Activated T-helper 9 cell treated with anti-CD3 and anti-CD28 coated beads, Interleukin-2, amount 50 U/mL, for 16 hours (primary cell): ENCODE data around the gene MIER1.
"Not testable (repeated sequence)": the region's sequence is repeated elsewhere in the genome, so short reads cannot be mapped to it uniquely, and the experiment has no call there.

Experiments used
- DNase-seq: peaks from one replicate; pipeline ENCODE4 v3.0.0-alpha.2; 2020; ENCODE audit warnings: low read depth

The MIER1 gene

GRCh38 chr1:66938613-66939012 lies 13.8 kb downstream of the MIER1 start:
- DNase-seq = no peak

- DNase-seq = no peak
Observed at GRCh38 chr1:66940981-66941380, 16.2 kb downstream of the MIER1 start.

DNA sequence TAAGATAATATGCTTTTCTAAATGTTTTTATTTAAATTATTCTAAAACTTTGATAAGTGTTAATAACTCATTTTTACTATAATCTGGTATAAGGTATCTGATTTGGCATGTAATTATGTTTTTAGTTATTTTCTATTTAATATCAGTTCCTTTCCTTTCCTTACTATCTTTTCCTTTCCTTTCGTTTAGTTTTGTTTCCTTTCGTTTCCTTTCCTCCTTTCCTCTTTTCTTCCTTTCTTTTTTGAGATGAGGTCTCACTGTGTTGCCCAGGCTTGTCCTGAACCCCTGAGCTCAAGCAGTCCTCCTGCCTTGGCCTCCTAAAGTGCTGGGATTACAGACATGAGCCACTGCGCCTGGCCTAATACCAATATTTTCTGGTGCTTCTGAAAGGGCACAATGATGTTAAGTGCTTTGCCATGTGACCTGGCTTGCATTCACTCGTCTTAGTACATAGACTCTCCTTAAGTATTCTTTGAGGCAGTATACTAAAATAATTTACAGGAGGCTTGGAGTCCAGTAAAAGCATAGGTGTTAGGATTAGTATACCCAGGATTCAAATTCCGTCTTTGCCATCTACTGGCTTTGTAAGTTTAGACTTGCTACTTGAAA lies 18.7 kb downstream of the MIER1 start:
- DNase-seq = no peak

DNA sequence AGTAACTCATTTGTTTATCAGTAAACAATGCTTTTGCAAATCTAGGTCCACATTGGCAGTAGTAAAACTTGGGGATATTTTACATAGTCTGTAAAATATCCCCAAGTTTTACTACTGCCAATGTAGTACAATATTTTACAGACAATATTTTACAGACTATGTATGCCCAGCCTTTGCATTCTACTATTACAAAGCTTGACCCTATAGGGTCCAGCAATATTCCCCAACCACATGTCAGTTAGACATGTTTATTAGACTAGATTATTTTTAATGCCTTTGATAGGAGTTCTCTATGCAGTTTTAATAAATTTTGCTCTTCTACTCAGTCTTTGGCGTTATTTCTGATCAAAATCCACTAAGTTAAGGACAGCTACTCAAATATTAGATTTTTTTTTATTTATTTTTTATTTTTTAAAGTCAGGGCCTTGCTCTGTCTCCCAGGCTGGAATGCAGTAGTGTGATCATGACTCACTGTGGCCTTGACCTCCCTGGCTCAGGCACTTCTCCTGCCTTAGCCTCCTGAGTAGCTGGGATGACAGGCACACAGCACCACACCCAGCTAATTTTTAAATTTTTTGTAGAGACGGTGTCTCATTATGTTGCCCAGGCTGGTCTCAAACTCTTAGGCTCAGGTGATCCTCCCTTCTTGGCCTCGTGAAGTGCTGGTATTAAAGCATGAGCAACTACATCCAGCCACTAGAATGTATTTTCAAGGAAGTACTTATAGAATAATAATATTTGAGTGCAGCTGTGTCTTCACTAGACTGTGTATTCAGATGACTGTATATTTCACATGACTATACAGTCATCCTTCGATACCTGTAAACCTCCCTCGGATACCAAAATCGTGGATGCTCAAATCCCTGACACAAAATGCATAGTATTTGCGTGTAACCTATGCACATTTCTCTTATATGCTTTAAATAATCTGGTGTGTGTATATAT lies 19.8 kb downstream of the MIER1 start:
- no peak for DNase-seq

- DNase-seq = no peak
Observed at GRCh38 chr1:66945316-66945715, 20.5 kb downstream of the MIER1 start.

DNA sequence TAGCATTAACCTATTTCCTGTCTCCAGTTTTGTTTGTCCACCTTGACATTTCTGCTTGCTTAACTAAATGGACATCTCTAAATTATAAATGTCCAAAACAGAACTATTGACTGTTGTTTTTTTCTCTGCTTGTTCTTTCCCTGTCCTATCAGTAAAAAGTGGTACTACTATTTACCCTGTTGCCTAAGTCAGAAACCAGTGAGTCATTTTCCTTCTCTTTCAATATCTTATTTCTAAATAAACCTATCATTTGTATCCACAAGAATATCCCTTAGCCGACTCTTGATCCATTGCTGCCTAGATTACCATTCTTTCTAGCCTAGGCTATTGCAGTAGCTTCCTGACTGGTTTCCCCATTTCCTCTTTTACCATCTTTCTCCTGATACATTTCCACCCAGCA lies 22.5 kb downstream of the MIER1 start:
- no peak for DNase-seq

DNA sequence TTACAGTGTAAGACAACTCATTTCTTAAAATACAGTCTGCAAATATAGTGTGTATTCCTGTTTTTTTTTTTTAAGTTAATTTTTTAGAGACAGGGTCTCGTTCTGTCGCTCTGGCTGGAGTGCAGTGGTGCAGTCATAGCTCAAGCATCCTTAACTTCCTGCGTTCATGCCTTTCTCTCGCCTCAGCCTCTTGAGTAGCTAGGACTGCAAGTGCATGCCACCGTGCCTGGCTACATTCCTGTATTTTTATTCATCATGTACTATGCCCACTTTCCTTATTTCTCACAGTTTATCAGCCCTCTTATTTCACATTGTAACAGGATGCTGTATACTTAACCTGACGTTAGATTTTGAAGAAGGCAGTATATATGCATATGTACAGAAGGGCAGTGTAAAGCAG lies 26.7 kb downstream of the MIER1 start:
- no peak for DNase-seq

DNA sequence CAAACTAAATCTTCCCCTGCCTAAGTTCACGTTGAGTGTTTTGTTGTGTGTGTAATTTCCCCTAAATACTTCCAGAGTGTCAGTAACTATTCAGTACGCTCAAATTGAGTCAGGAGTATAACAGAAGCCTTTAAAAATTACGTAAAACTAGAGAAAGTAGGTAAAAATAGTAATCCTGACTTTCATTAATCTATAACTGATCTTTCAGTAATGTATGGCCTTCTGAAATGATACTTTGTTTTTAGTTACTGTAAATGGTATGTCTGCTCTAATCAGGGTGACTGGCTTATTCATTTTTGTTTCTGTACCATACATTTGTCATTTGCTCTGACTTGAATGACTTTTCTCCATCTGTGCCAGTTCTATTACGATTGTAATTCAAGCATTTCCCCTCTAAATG lies 29.4 kb downstream of the MIER1 start:
- DNase-seq = no peak

DNA sequence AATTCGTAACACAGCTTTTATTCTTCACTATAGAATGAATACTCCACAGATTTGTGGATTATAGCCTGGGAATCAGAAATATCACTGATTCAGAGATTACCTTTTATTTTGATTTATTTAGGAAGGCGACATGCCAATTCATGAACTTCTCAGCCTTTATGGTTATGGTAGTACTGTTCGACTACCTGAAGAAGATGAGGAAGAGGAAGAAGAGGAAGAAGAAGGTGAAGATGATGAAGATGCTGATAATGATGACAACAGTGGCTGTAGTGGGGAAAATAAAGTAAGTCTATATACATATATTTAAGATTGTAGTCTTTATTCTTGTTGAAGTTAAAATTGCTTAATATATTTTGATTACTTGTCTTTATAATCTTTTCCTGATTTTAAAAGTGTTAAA lies 33.1 kb downstream of the MIER1 start:
- no peak for DNase-seq

- not testable (repeated sequence) for DNase-seq
Observed at GRCh38 chr1:66966188-66966873, 41.5 kb downstream of the MIER1 start.

GRCh38 chr1:66968574-66968973 lies 43.8 kb downstream of the MIER1 start:
- no peak for DNase-seq

GRCh38 chr1:66978201-66978600 lies 53.4 kb downstream of the MIER1 start:
- no peak for DNase-seq

DNA sequence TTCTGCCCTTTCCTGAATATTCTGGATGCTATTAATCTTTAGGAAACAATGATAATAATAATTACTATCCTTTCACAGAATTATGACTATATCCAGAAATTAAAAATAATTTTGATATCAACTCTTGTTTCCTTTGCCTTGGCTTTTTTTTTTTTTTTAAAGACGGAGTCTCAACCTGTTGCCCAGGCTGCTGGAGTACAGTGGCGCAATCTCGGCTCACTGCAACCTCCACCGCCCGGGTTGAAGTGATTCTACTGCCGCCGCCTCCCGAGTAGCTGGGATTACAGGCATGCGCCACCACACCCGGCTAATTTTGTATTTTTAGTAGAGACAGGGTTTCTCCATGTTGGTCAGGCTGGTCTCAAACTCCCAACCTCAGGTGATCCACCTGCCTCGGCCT lies 54.8 kb downstream of the MIER1 start:
- DNase-seq = not testable (repeated sequence)

- no peak for DNase-seq
Observed at GRCh38 chr1:66980745-66981367, 56.1 kb downstream of the MIER1 start.

DNA sequence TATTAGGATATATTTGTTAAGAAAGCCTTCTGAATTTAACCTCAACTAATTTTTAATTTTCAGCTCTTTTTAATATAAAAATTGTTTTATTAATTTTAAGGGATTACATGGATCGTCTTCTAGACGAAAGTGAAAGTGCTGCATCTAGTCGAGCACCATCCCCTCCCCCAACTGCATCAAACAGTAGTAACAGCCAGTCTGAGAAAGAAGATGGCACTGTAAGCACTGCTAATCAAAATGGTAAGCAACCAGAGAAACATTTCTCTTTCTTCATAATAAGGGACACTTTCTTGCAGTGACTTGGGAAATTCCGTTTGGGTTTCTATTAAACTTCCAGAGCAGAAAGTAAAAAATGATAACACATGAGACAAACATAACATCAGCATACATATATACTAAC lies 56.9 kb downstream of the MIER1 start:
- peak; percentile 6 for DNase-seq

GRCh38 chr1:66982561-66983260 lies 57.9 kb downstream of the MIER1 start:
- no peak for DNase-seq

GRCh38 chr1:66984491-66984890 lies 59.7 kb downstream of the MIER1 start:
- DNase-seq = no peak

DNA sequence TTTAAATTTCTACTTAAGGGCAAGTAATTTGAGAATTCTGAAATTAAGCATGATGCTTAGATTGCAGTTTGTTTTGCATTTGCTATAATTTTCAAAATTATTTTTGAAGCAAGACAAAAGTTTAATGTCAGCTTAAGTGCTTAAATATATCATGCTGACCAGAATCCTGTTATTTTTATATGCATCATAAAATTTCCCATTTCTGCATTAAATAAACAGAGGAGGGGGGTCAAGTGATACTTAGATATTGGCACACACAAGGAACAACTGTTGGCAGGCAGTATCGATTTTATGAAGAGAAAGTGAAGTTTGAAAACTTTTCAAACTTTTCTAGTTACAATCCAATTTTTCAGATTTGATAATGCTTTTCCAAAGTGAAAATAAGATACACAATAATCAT lies 61.0 kb downstream of the MIER1 start:
- no peak for DNase-seq

GRCh38 chr1:66993076-66993475 lies 68.3 kb downstream of the MIER1 start:
- no peak for DNase-seq

DNA sequence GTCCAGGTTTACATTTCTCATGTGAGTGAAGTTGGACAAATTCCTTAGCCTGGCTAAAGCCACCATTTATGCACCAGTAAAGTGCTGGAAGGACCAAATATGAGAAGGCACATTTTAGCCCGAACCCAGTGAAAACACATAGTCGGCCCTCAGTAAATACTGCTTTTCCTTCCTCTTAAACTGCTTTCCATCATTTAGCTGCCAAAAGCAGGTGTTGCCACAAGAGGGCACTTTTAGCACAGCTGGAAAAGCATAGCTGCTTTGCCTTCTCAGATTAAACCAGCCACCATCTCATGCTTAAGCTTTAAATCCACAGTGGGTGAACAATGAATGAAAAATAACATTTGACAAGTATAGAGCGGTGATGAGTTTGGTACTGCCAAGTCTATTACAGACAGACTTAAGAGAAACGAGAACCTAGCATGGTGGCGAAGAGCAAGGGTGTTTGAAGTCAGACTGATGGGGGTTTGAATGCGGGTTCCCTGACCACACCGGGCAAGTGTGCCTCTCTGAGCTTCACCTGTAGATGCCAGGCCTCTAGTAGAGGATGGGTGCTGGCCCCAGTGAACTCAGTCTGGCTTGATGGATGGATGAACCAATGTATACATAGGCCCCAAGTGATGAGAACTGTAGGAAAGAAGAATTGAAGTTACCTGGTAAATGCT lies 71.4 kb downstream of the MIER1 start:
- peak; percentile 13 for DNase-seq

DNA sequence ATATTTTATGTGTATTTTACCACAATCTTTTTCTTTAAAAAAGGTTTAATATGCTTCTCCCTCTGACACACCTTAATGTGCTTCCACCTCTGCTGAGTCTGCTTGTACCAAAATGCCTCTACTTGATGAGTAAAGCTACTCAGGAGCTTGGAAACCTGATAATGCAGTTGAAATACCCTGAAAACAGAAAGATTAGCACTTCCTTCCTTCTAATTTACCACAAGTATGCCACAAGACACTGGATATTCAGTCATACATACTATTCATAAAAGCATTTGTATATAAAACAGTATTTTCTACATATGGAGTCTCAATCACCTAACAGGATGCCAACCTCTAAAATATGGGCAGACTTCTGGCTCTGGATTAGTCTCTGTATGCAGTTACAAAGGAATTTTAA lies 74.2 kb downstream of the MIER1 start:
- DNase-seq = no peak
